K562 (cell line): Measurements from ENCODE around the gene DDX20. TPM values are rescaled to one million over a fixed set of nuclear protein-coding genes. Genes with fewer than 3 reads are reported as not detected.

Experiments used
- ARNT ChIP-seq, 2 experiments: fragments of 450-650 bp; IDR thresholded peaks; 2 replicates each; pipeline ENCODE4 v1.6.1; 2016; ENCODE audit warnings: mild to moderate bottlenecking in 1 of 2
- CCNT2 ChIP-seq: IDR thresholded peaks from 2 replicates; pipeline ENCODE4 v1.6.1; 2011; ENCODE audit warnings: borderline replicate concordance, low read depth, mild to moderate bottlenecking, moderate library complexity, mixed read lengths, low read length; ENCODE audit not compliant: insufficient read length; ENCODE audit errors: extremely low read depth
- E2F1 ChIP-seq: sonication (generic); formaldehyde crosslinking; IDR thresholded peaks from 2 replicates; pipeline ENCODE4 v1.8.1; 2023; ENCODE audit warnings: mild to moderate bottlenecking, missing genetic modification reagents, moderate library complexity
- MECOM ChIP-seq: fragments of 250-450 bp; sonication (Bioruptor Pico); IDR thresholded peaks from 2 replicates; pipeline ENCODE4 v1.8.0; 2022; ENCODE audit warnings: inconsistent platforms
- ZKSCAN3 ChIP-seq: fragments of 250-450 bp; sonication (Bioruptor Pico); IDR thresholded peaks from 2 replicates; pipeline ENCODE4 v1.4.0; 2020
- ZNF232 ChIP-seq: sonication (generic); formaldehyde crosslinking; IDR thresholded peaks from 2 replicates; pipeline ENCODE4 v1.8.0; 2022; ENCODE audit warnings: mild to moderate bottlenecking, missing genetic modification reagents
- ZNF277 ChIP-seq: fragments of 250-450 bp; sonication (Bioruptor Pico); IDR thresholded peaks from 2 replicates; pipeline ENCODE4 v1.8.0; 2022; ENCODE audit warnings: inconsistent platforms, mild to moderate bottlenecking, moderate library complexity, borderline replicate concordance
- ZNF584 ChIP-seq: fragments of 200-800 bp; sonication (Bioruptor generic); IDR thresholded peaks from 2 replicates; pipeline ENCODE4 v1.6.1; 2016; ENCODE audit warnings: low read depth, mild to moderate bottlenecking, missing genetic modification characterization, missing compliant biosample characterization
- ZNF592 ChIP-seq: fragments of 450-650 bp; IDR thresholded peaks from 2 replicates; pipeline ENCODE4 v1.6.1; 2017; ENCODE audit warnings: antibody characterized with exemption, mild to moderate bottlenecking
- polyA plus RNA-seq, 8 experiments: library from polyadenylated mRNA; depleted of rRNA in 4 of 8; stranded (reverse) in 5 of 8; unstranded in 3 of 8; fragments of >200 nt; fragmentation: Nextera tagmentation in 2 of 8; fragmentation: Illumina TruSeq in 1 of 8; extraction: Ambion mirVana in 2 of 8; extraction: Trizol in 1 of 8; gene quantifications; 2 replicates each; pipeline versions ENCODE4 v1.2.1 to v1.2.3, GENCODE V29; 2011 to 2014; ENCODE audit warnings: inconsistent platforms in 1 of 8, missing spikeins in 1 of 8
- total RNA-seq, 7 experiments: library from RNA; depleted of rRNA in 6 of 7; stranded (reverse); fragments of >200 nt in 6 of 7; fragmentation: Illumina TruSeq in 2 of 7; extraction: Trizol in 2 of 7; gene quantifications; 2 replicates each; pipeline versions ENCODE4 v1.2.1 to v1.2.3, GENCODE V29; 2011 to 2021; ENCODE audit warnings: low replicate concordance in 1 of 7
- TF ChIP-seq, protein P1 (sequence below), 3 experiments: fragments of 200-800 bp in 1 of 3; fragments of 250-450 bp in 1 of 3; fragments of 450-650 bp in 1 of 3; sonication (Bioruptor Pico) in 1 of 3; sonication (Bioruptor generic) in 1 of 3; formaldehyde crosslinking in 1 of 3; IDR thresholded peaks; 2 replicates each; pipeline versions ENCODE4 v1.6.1 to v1.8.0; 2016 to 2022; ENCODE audit warnings: mild to moderate bottlenecking in 2 of 3, missing genetic modification characterization in 2 of 3, missing compliant biosample characterization in 1 of 3, moderate library complexity in 1 of 3
- TF ChIP-seq, protein P2 (sequence below): fragments of 250-450 bp; sonication (Bioruptor Pico); IDR thresholded peaks from 2 replicates; pipeline ENCODE4 v1.8.0; 2021; ENCODE audit warnings: borderline replicate concordance, mild to moderate bottlenecking, moderate library complexity; ENCODE audit not compliant: poor library complexity, severe bottlenecking
- TF ChIP-seq, protein P3 (sequence below): fragments of 450-650 bp; formaldehyde crosslinking; IDR thresholded peaks from 2 replicates; pipeline ENCODE4 v1.4.0; 2020; ENCODE audit warnings: mild to moderate bottlenecking, moderate library complexity

The DDX20 gene
- total and polyA plus RNA-seq, 9 of the 15 experiments (the other 6 are each of a cell fraction or from before 2014, with no cell fraction given): 8.3 to 33.4 (median 24.5) TPM

DNA sequence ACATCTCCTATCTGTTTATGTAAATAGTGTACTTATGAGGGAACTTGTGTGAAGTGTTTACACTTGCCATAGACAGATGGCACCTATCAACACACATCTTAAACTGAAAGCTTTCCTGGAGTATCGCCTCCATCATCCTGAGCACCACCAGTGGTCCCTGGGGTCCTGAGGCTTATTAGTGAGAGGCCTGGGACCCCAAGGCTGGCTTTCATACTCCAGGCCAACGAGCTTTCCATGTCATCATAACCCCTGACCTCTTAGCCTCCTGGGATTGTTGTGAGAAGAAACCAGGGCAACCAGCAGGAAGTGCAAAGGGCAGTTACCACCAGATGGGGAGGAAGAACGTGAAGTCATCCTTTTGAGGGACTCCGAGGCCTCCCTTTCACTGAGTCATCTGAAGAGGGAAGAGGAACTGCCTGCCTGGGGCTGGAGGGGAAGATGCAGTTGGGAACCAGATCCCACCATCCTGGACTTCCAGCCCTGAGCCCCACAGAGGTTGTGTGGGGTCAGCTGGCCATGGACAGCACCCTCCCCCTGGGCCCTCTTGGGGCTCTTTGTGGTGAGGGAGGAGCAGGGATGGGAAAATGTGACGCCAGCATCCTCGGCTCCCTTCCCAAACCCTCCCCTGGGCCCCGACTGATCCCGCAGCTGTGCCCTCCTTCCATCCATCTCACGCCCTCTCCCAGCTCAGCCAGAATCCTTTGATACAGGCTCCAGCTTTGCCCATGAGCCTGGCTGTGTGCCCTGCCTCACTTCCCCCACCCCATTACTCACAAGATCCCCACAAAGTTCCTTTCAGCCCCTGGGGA lies 22.3 kb upstream of the DDX20 start (continued):
- TF ChIP-seq, protein P1, sequence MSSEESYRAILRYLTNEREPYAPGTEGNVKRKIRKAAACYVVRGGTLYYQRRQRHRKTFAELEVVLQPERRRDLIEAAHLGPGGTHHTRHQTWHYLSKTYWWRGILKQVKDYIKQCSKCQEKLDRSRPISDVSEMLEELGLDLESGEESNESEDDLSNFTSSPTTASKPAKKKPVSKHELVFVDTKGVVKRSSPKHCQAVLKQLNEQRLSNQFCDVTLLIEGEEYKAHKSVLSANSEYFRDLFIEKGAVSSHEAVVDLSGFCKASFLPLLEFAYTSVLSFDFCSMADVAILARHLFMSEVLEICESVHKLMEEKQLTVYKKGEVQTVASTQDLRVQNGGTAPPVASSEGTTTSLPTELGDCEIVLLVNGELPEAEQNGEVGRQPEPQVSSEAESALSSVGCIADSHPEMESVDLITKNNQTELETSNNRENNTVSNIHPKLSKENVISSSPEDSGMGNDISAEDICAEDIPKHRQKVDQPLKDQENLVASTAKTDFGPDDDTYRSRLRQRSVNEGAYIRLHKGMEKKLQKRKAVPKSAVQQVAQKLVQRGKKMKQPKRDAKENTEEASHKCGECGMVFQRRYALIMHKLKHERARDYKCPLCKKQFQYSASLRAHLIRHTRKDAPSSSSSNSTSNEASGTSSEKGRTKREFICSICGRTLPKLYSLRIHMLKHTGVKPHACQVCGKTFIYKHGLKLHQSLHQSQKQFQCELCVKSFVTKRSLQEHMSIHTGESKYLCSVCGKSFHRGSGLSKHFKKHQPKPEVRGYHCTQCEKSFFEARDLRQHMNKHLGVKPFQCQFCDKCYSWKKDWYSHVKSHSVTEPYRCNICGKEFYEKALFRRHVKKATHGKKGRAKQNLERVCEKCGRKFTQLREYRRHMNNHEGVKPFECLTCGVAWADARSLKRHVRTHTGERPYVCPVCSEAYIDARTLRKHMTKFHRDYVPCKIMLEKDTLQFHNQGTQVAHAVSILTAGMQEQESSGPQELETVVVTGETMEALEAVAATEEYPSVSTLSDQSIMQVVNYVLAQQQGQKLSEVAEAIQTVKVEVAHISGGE (CRISPR knock-in tag; IDR thresholded peaks at IDR 0.05): no peak
- TF ChIP-seq, protein P2, sequence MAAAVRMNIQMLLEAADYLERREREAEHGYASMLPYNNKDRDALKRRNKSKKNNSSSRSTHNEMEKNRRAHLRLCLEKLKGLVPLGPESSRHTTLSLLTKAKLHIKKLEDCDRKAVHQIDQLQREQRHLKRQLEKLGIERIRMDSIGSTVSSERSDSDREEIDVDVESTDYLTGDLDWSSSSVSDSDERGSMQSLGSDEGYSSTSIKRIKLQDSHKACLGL: no peak
- TF ChIP-seq CCNT2 (no peak), ZKSCAN3 (CRISPR knock-in tag) (no peak), MECOM (CRISPR knock-in tag) (no peak), E2F1 (CRISPR knock-in tag) (no peak), ZNF584 (CRISPR knock-in tag) (peak; percentile 94), ZNF592 (no peak), ZNF277 (no peak), ARNT (IDR thresholded peaks at IDR 0.05) (no peak), ZNF232 (no peak)
- TF ChIP-seq, protein P3, sequence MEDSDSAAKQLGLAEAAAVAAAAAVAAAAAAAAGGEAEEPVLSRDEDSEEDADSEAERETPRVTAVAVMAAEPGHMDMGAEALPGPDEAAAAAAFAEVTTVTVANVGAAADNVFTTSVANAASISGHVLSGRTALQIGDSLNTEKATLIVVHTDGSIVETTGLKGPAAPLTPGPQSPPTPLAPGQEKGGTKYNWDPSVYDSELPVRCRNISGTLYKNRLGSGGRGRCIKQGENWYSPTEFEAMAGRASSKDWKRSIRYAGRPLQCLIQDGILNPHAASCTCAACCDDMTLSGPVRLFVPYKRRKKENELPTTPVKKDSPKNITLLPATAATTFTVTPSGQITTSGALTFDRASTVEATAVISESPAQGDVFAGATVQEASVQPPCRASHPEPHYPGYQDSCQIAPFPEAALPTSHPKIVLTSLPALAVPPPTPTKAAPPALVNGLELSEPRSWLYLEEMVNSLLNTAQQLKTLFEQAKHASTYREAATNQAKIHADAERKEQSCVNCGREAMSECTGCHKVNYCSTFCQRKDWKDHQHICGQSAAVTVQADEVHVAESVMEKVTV (CRISPR knock-in tag): no peak
